Brain microvascular endothelial cell (primary cell): Measurements from ENCODE around the gene FAM171A2.
A peak's percentile ranks its signal among the peaks of the same experiment; 100 is the strongest.
"Not testable (repeated sequence)": the region's sequence is repeated elsewhere in the genome, so short reads cannot be mapped to it uniquely, and the experiment has no call there.

Experiments used
- DNase-seq: peaks from one replicate; pipeline ENCODE4 v3.0.0-alpha.2; 2020
- H3K27ac ChIP-seq: fragments of 250-450 bp; sonication (Bioruptor Pico); 2 replicates; pipeline ENCODE4 v1.5.1; 2020; ENCODE audit warnings: mild to moderate bottlenecking, moderate library complexity
- H3K27me3 ChIP-seq: fragments of 250-450 bp; sonication (Bioruptor Pico); replicated peaks from 2 replicates; pipeline ENCODE4 v1.5.1; 2020; ENCODE audit warnings: mild to moderate bottlenecking
- H3K36me3 ChIP-seq: fragments of 250-450 bp; sonication (Bioruptor Pico); replicated peaks from 2 replicates; pipeline ENCODE4 v1.5.1; 2020; ENCODE audit warnings: mild to moderate bottlenecking
- H3K4me3 ChIP-seq: 2 replicates; pipeline ENCODE4 v1.5.1; 2011; ENCODE audit warnings: low read depth, mild to moderate bottlenecking, control low read depth, low read length, moderate library complexity
- CTCF ChIP-seq: IDR thresholded peaks from 2 replicates; pipeline ENCODE4 v1.5.1; 2011; ENCODE audit warnings: low read depth, mild to moderate bottlenecking, moderate library complexity, low read length, control low read depth, inconsistent platforms; ENCODE audit errors: missing control alignments
- in situ Hi-C: cut with HindIII; loops from 2 replicates; pipeline ENCODE4 v1.10.0; 2017; ENCODE audit warnings: low sequenced_read_pairs, low pct_ligation_motif_present

Gene FAM171A2

GRCh38 chr17:44348234-44348987, 15.2 kb downstream of the FAM171A2 start:
- H3K27me3 ChIP-seq, result no peaks in the 10 kb centered on the region
- in situ Hi-C loops, result no loop called here
- no peak overlapping the region for H3K4me3 ChIP-seq
- H3K36me3 ChIP-seq, result peaks cover 29% of the 10 kb centered on the region
- no peak overlapping the region for H3K27ac ChIP-seq
- no peak for TF ChIP-seq CTCF
- peak; percentile 56 for DNase-seq

- in situ Hi-C loops, result not testable (repeated sequence)
Observed at GRCh38 chr17:44347206-44348055, 16.2 kb downstream of the FAM171A2 start.

GRCh38 chr17:44346064-44346844, 17.4 kb downstream of the FAM171A2 start:
- no peak for DNase-seq
- TF ChIP-seq CTCF, result no peak
- in situ Hi-C loops, result no loop called here
- Histone ChIP-seq H3K4me3 (peak overlapping the region; percentile 87), H3K27me3 (no peaks in the 10 kb centered on the region), H3K27ac (no peak overlapping the region), H3K36me3 (peaks cover 11% of the 10 kb centered on the region)

More at GRCh38 chr17:44347206-44348055, 16.2 kb downstream of the FAM171A2 start:
- not testable (repeated sequence) for DNase-seq, H3K27ac ChIP-seq, H3K4me3 ChIP-seq, H3K27me3 ChIP-seq
- H3K36me3 ChIP-seq, result peaks cover 23% of the 10 kb centered on the region

- TF ChIP-seq CTCF, result peak; percentile 73
- DNase-seq, result peak; percentile 32
- in situ Hi-C loops, result no loop called here
- peak overlapping the region; percentile 87 for H3K4me3 ChIP-seq
- H3K27me3 ChIP-seq, result no peaks in the 10 kb centered on the region
- peak overlapping the region; percentile 25 for H3K27ac ChIP-seq
- peaks cover 4% of the 10 kb centered on the region for H3K36me3 ChIP-seq
Observed at GRCh38 chr17:44345454-44346026, 18.1 kb downstream of the FAM171A2 start.

GRCh38 chr17:44344939-44345453, 18.7 kb downstream of the FAM171A2 start, which contains the start of gene GRN:
Gene GRN (plus strand): TSS chr17:44345302. CDS start chr17:44349165, 3,863 bp downstream.
- peak within 1 kb of the TSS; percentile 28 for H3K27ac ChIP-seq
- DNase-seq, result peak; percentile 99

More at GRCh38 chr17:44344939-44345453, 18.7 kb downstream of the FAM171A2 start, which contains the start of gene GRN:
- TF ChIP-seq CTCF, result no peak
- H3K36me3 ChIP-seq, result peaks cover 1% of the 10 kb centered on the region
- in situ Hi-C loops, result no loop called here
- no peaks in the 10 kb centered on the region for H3K27me3 ChIP-seq
- H3K4me3 ChIP-seq, result peak within 1 kb of the TSS; percentile 87
